ENCODE results near the gene AKNA. TPM values are rescaled to one million over a fixed set of nuclear protein-coding genes. Genes with fewer than 3 reads are reported as not detected.

The AKNA gene
- total RNA-seq, 3 donors from 2014 or later (not counting 1 experiment from before 2014, with no cell fraction given) = 577 to 743 (median 676) TPM

DNA sequence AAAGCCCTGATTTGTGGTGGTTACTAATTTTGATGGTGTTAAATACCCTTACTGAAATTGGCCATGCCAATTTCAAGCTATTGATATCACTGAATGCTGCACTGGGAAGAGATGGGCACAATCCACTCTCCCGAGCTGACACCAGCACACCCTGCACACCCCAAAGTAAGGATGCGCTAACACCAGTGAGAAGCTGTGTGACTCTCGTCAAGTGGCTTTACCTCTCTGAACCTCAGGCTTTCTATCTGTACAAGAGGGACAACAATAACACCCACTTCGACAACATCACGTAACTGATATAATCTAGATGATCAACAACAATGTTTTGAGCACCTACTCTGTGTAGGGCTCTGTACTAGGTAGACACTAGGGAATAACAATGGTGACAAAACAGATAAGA is 8.0 kb upstream of the AKNA start:
- no peaks in the 10 kb centered on the region for H3K27me3 Mint-ChIP-seq (ENCODE audit: low read depth in 2 of 2)
- no peak for DNase-seq
- intact Hi-C loops (cut with micrococcal nuclease) = loop anchor here (5.0 kb wide), 1 partner anchor 33 kb away; no protein-coding TSS in a partner anchor

DNA sequence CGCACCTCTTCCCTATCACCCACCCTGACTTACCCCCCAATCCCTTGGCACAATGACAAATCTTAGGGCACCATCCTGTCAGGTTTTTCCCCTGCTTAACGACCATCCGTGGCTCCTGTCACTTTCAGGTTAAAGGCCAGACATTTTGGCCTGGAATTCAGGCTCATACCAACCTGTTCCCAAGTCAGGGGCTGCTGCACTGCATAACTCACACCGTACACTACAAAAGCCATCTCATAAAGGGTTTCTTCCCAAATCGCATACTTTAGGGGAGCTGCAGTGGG is 7.5 kb upstream of the AKNA start:
- ATAC-seq (no peak), DNase-seq (peak in 1 of 2 donors; percentile 45)
- no peaks in the 10 kb centered on the region for H3K9me3 ChIP-seq (ENCODE audit: control insufficient read depth, insufficient read depth, low read length)
- H3K4me3 Mint-ChIP-seq = no peak overlapping the region
- H3K4me3 ChIP-seq (ENCODE audit: low read length) = no peak overlapping the region
- WGBS (ENCODE audit: insufficient coverage) = 51% methylated on average over 5 of the region's 5 CpGs
- TF ChIP-seq, protein P1, sequence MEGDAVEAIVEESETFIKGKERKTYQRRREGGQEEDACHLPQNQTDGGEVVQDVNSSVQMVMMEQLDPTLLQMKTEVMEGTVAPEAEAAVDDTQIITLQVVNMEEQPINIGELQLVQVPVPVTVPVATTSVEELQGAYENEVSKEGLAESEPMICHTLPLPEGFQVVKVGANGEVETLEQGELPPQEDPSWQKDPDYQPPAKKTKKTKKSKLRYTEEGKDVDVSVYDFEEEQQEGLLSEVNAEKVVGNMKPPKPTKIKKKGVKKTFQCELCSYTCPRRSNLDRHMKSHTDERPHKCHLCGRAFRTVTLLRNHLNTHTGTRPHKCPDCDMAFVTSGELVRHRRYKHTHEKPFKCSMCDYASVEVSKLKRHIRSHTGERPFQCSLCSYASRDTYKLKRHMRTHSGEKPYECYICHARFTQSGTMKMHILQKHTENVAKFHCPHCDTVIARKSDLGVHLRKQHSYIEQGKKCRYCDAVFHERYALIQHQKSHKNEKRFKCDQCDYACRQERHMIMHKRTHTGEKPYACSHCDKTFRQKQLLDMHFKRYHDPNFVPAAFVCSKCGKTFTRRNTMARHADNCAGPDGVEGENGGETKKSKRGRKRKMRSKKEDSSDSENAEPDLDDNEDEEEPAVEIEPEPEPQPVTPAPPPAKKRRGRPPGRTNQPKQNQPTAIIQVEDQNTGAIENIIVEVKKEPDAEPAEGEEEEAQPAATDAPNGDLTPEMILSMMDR (IDR thresholded peaks at IDR 0.05) = no peak
- no peaks in the 10 kb centered on the region for H3K36me3 Mint-ChIP-seq
- H3K27me3 Mint-ChIP-seq (ENCODE audit: low read depth in 2 of 2) = no peaks in the 10 kb centered on the region
- H3K4me1 ChIP-seq (ENCODE audit: control insufficient read depth, insufficient read depth, low read length) = peaks cover 54% of the 10 kb centered on the region
- no peaks in the 10 kb centered on the region for H3K27me3 ChIP-seq (ENCODE audit: control insufficient read depth, insufficient read depth, low read length)
- peak overlapping the region; percentile 45 to 59 for H3K27ac Mint-ChIP-seq
- intact Hi-C loops (cut with micrococcal nuclease) = loop anchor here (5.0 kb wide), 1 partner anchor 33 kb away; no protein-coding TSS in a partner anchor
- peaks cover 4% of the 10 kb centered on the region for H3K36me3 ChIP-seq (ENCODE audit: control insufficient read depth, insufficient read depth, low read length)
- H3K9me3 Mint-ChIP-seq = no peaks in the 10 kb centered on the region
- H3K27ac ChIP-seq (ENCODE audit: low read length) = no peak overlapping the region
- H3K4me1 Mint-ChIP-seq = peaks cover 28 to 58% of the 10 kb centered on the region in 2 donors

More for the DNA sequence above, 8.0 kb upstream of the AKNA start:
- H3K9me3 Mint-ChIP-seq = no peaks in the 10 kb centered on the region
- H3K27me3 ChIP-seq (ENCODE audit: control insufficient read depth, insufficient read depth, low read length) = no peaks in the 10 kb centered on the region
- peaks cover 4% of the 10 kb centered on the region for H3K36me3 ChIP-seq (ENCODE audit: control insufficient read depth, insufficient read depth, low read length)
- ATAC-seq = no peak
- no peaks in the 10 kb centered on the region for H3K36me3 Mint-ChIP-seq
- H3K9me3 ChIP-seq (ENCODE audit: control insufficient read depth, insufficient read depth, low read length) = no peaks in the 10 kb centered on the region
- peaks cover 23 to 53% of the 10 kb centered on the region in 2 donors for H3K4me1 Mint-ChIP-seq
- 92% methylated on average over 4 of the region's 5 CpGs for WGBS (ENCODE audit: insufficient coverage)
- TF ChIP-seq, protein P1 (IDR thresholded peaks at IDR 0.05) = no peak
- H3K4me1 ChIP-seq (ENCODE audit: control insufficient read depth, insufficient read depth, low read length) = peaks cover 49% of the 10 kb centered on the region
- no peak overlapping the region for H3K4me3 ChIP-seq (ENCODE audit: low read length)
- H3K4me3 Mint-ChIP-seq = peak overlapping the region; percentile 98
- no peak overlapping the region for H3K27ac ChIP-seq (ENCODE audit: low read length)
- peak overlapping the region; percentile 21 to 59 for H3K27ac Mint-ChIP-seq

DNA sequence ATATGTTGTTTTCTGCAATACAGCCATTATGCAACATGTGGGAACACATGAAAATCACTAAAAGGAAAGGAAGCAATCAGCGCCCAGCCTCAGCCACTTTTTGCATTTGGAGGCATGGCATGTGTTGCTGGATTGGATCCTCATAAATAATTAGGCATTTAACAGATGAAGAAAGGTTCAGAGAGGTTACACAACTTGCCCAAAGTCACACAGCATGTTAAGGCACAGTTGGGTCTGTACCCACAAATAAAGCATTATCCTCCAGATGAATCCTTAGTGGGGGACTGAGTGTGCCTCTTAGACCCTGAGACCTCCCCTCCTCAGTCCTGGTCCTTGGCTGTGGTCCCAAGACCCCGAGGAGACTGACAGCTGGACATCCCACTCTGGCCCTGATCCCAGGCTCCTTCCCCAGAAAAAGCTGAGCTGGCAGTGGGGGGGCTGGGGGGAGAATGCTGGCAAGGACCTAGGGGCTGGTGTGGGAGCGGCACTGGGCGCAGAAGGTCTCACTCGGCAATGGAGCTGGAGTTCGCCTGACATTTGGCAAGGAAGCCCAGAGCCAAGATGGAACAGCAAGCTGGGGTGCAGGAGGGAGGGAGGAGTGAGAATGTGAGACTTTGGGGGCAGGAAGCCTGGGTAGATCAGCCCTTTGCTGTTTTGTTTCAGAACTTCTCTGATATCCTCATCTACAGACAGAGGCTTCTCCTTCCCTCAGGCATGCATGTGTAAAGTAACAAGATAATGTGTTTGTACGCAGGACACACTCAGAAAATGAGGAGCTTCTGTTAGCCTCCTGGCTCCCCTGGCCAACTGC is 6.9 kb upstream of the AKNA start:
- Mint-ChIP-seq H3K9me3 (no peaks in the 10 kb centered on the region), H3K27me3 (ENCODE audit: low read depth in 2 of 2) (no peaks in the 10 kb centered on the region), H3K4me1 (peaks cover 33 to 63% of the 10 kb centered on the region in 2 donors), H3K4me3 (no peak overlapping the region), H3K27ac (peak overlapping the region; percentile 45 to 59), H3K36me3 (no peaks in the 10 kb centered on the region)
- 79% methylated on average over 7 of the region's 7 CpGs for whole genome bisulfite sequencing (ENCODE audit: insufficient coverage)
- Histone ChIP-seq H3K27ac (ENCODE audit: low read length) (no peak overlapping the region), H3K4me3 (ENCODE audit: low read length) (no peak overlapping the region), H3K9me3 (ENCODE audit: control insufficient read depth, insufficient read depth, low read length) (no peaks in the 10 kb centered on the region), H3K4me1 (ENCODE audit: control insufficient read depth, insufficient read depth, low read length) (peaks cover 59% of the 10 kb centered on the region), H3K36me3 (ENCODE audit: control insufficient read depth, insufficient read depth, low read length) (peaks cover 4% of the 10 kb centered on the region), H3K27me3 (ENCODE audit: control insufficient read depth, insufficient read depth, low read length) (no peaks in the 10 kb centered on the region)
- TF ChIP-seq, protein P1 (IDR thresholded peaks at IDR 0.05) = no peak
- ATAC-seq (no peak), DNase-seq (peak in 1 of 2 donors; percentile 46)
- intact Hi-C loops (cut with micrococcal nuclease) = loop anchor here (5.0 kb wide), 1 partner anchor 32 kb away; no protein-coding TSS in a partner anchor

Measured in natural killer cell (primary cell).